ENCODE results near the gene FGD6.

Gene FGD6

DNA sequence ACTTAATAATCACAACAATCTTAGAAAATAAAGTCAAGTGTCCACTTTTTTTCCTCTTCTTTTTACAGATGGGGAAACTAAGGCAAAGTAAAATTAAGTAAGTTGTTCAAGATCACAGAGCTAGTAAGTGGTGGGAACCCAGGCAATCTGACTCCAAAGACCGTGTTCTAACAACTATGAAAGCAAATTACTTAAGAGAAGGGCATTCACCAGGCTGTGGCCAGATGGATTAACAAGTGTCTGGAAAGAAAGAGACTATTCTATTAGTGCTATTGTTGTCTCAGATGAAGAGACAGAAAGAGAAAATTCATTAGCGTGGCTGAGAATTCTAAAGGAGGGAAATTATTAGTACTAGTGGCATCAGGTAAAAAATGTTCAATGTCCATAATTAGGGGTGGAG, 48.5 kb downstream of the FGD6 start:
- Histone ChIP-seq H3K4me3 (no peak overlapping the region), H3K27ac (peak overlapping the region in 1 of 11 experiments; percentile 78; a peak in 1 of 22 replicates), H3K27me3 (no peaks in the 10 kb centered on the region), H3K9ac (no peak overlapping the region), H3K36me3 (peaks cover 0 to 33% (median 6%) of the 10 kb centered on the region in 11 experiments; a peak in 7 of 22 replicates), H3K4me2 (peak overlapping the region in 2 of 11 experiments; percentile 66 to 72; a peak in 4 of 22 replicates), H3K9me3 (replicated peaks in 1 of 11) (no peaks in the 10 kb centered on the region), H4K20me1 (no peaks in the 10 kb centered on the region), H3K4me1 (peaks cover 0 to 21% (median 6%) of the 10 kb centered on the region in 10 experiments; a peak in 9 of 20 replicates)
- TF ChIP-seq Cebpa-rat (IDR thresholded peaks at IDR 0.05) = no peak

DNA sequence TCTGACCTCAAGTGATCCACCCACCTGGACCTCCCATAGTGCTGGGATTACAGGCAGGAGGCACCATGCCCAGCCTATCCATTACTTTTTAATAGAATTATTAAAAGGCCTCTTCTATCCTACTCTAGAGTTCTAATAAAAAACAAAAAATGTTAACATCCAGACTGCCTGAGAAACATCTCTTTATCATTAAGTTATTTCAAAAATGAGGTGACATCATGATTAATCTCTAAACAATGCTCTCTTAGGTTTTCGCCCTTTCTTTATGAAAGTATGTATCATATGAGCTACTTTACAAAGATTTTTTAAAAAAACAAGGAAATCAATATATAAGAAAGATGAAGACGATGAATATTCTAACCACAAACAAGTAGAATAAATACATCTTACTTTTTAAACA, 52.6 kb downstream of the FGD6 start:
- H3K27ac ChIP-seq = no peak overlapping the region
- peaks cover 0 to 10% (median 4%) of the 10 kb centered on the region in 10 experiments; a peak in 9 of 20 replicates for H3K4me1 ChIP-seq
- H3K9ac ChIP-seq = no peak overlapping the region
- TF ChIP-seq Cebpa-rat (IDR thresholded peaks at IDR 0.05) = no peak
- peaks cover 0 to 11% (median 0%) of the 10 kb centered on the region in 11 experiments; a peak in 5 of 22 replicates for H3K36me3 ChIP-seq
- no peaks in the 10 kb centered on the region for H3K9me3 ChIP-seq (replicated peaks in 1 of 11)
- no peaks in the 10 kb centered on the region for H4K20me1 ChIP-seq
- H3K4me3 ChIP-seq = no peak overlapping the region
- H3K27me3 ChIP-seq = no peaks in the 10 kb centered on the region
- H3K4me2 ChIP-seq = no peak overlapping the region

DNA sequence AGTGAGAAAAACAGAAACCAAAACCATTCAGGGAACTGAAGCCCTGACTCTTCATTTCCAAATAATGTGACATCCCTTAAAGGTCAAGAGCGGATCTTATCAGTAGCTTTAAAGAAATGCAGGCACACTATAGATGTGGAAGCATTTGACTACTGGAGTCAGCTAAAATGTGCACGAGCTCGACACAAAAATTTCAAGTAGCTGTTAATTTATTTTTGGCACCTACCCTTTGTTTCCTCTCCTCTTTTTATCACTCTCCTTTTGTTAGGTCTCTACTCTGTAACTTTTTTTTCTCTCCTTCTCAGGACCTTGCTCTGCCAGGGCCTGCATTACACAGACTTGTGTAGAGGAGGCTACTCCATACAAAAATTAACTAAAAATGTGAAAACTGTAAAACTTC, 58.3 kb downstream of the FGD6 start:
- TF ChIP-seq Cebpa-rat (IDR thresholded peaks at IDR 0.05) = no peak
- H3K4me3 ChIP-seq = no peak overlapping the region
- no peak overlapping the region; a peak in 1 of 22 replicates for H3K9ac ChIP-seq
- H3K36me3 ChIP-seq = peaks cover 0 to 9% (median 0%) of the 10 kb centered on the region in 11 experiments; a peak in 6 of 22 replicates
- peaks cover 0 to 6% (median 0%) of the 10 kb centered on the region in 10 experiments; a peak in 3 of 20 replicates for H3K4me1 ChIP-seq
- no peaks in the 10 kb centered on the region for H3K27me3 ChIP-seq
- H3K4me2 ChIP-seq = 0 out of 22 replicates have a peak overlapping the region, but pooled peaks of 1 of the 11 experiments have one; percentile 19
- H3K27ac ChIP-seq = no peak overlapping the region
- no peaks in the 10 kb centered on the region for H4K20me1 ChIP-seq
- peaks cover 3 to 20% (median 10%) of the 10 kb centered on the region in 11 experiments; a peak in 13 of 22 replicates for H3K9me3 ChIP-seq (replicated peaks in 1 of 11)

DNA sequence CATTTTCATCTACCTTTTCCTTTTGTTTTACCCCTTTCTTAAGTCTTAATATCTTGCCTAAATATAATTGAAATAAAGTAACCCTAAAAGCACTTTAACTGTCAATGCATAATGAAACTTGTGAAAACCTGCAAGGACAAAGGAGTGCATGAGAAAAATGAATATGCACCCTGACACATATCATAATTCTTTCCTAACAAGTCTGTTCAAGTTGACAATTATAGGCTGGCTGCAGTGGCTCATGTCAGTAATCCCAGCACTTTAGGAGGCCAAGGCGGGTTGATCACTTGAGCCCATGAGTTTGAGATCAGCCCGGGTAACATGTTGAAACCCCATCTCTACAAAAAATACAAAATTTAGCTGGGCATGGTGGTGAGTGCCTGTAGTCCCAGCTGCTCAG, 65.4 kb downstream of the FGD6 start:
- Histone ChIP-seq H3K9ac (no peak overlapping the region), H3K9me3 (replicated peaks in 1 of 11) (peaks cover 2 to 8% (median 5%) of the 10 kb centered on the region in 11 experiments; a peak in 11 of 22 replicates), H3K36me3 (peaks cover 0 to 49% (median 4%) of the 10 kb centered on the region in 11 experiments; a peak in 6 of 22 replicates), H3K4me1 (no peaks in the 10 kb centered on the region), H3K4me2 (no peak overlapping the region), H4K20me1 (no peaks in the 10 kb centered on the region), H3K27ac (no peak overlapping the region), H3K27me3 (no peaks in the 10 kb centered on the region), H3K4me3 (no peak overlapping the region)
- no peak for TF ChIP-seq Cebpa-rat (IDR thresholded peaks at IDR 0.05)

DNA sequence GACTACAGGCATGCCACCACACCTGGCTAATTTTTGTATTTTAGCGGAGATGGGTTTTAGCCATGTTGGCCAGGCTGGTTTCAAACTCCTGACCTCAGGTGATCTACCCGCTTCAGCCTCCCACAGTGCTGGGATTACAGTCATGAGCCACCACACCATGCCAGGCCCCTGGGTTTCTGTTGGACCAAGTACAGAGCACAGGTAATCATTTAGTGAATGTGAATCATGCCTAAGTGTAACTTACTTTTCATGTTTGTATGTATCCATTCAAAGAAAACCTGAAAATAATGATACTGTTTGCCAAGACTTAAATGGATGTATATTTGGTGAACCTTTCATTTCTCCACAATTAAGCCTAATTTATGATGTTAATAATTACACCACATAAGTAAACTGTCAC, 65.9 kb downstream of the FGD6 start:
- Histone ChIP-seq H3K4me1 (no peaks in the 10 kb centered on the region), H3K27ac (no peak overlapping the region), H3K4me3 (no peak overlapping the region), H3K36me3 (peaks cover 0 to 46% (median 4%) of the 10 kb centered on the region in 11 experiments; a peak in 6 of 22 replicates), H3K4me2 (no peak overlapping the region), H3K27me3 (no peaks in the 10 kb centered on the region), H3K9ac (no peak overlapping the region), H3K9me3 (replicated peaks in 1 of 11) (peaks cover 0 to 4% (median 3%) of the 10 kb centered on the region in 11 experiments; a peak in 8 of 22 replicates), H4K20me1 (no peaks in the 10 kb centered on the region)
- no peak for TF ChIP-seq Cebpa-rat (IDR thresholded peaks at IDR 0.05)

DNA sequence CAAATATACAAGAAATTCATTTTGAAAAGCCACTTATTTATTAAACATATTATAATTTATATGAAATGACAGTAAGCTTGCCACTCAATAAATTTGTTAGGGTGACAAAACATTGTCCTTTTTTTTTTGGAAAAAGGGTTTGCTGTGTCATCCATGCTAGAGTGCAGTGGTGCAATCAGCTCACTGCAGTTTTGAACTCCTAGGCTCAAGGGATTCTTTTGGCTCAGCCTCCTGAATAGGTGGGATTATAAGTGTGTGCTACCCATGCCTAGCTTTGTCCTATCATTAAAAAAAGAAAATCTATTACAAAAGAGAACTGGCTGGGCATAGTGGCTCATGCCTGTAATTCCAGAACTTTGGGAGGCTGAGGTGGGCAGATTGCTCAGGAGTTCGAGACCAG, 66.8 kb downstream of the FGD6 start:
- no peak overlapping the region for H3K9ac ChIP-seq
- no peaks in the 10 kb centered on the region for H3K9me3 ChIP-seq (replicated peaks in 1 of 11)
- H3K4me1 ChIP-seq = no peaks in the 10 kb centered on the region
- peaks cover 0 to 54% (median 4%) of the 10 kb centered on the region in 11 experiments; a peak in 7 of 22 replicates for H3K36me3 ChIP-seq
- H4K20me1 ChIP-seq = no peaks in the 10 kb centered on the region
- H3K4me2 ChIP-seq = no peak overlapping the region
- no peak overlapping the region for H3K4me3 ChIP-seq
- no peaks in the 10 kb centered on the region for H3K27me3 ChIP-seq
- H3K27ac ChIP-seq = no peak overlapping the region
- TF ChIP-seq Cebpa-rat (IDR thresholded peaks at IDR 0.05) = no peak

DNA sequence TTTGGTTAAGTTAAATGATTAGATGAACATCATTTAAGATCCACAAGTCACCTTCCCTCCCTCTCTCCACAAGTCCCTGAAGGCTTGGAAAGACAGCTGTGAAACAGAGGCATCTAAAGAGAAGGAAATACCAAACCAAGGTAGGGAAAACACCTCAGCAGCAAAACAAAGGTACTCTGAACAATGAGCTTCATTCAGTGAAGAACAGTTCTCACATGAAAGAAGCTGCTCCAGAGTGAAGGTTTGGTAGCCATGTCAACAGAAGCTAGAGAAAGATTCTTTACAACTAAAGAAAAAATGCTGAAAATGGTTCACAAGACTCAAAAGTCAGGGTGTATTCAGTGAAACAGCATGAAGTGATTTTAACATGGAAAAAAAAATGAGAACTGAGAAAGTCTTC, 69.4 kb downstream of the FGD6 start:
- no peaks in the 10 kb centered on the region for H3K9me3 ChIP-seq (replicated peaks in 1 of 11)
- no peak overlapping the region for H3K9ac ChIP-seq
- peaks cover 0 to 47% (median under 1%) of the 10 kb centered on the region in 11 experiments; a peak in 7 of 22 replicates for H3K36me3 ChIP-seq
- no peak overlapping the region for H3K27ac ChIP-seq
- H3K27me3 ChIP-seq = no peaks in the 10 kb centered on the region
- H4K20me1 ChIP-seq = no peaks in the 10 kb centered on the region
- no peak overlapping the region for H3K4me3 ChIP-seq
- no peak for TF ChIP-seq Cebpa-rat (IDR thresholded peaks at IDR 0.05)
- no peaks in the 10 kb centered on the region for H3K4me1 ChIP-seq
- no peak overlapping the region for H3K4me2 ChIP-seq

DNA sequence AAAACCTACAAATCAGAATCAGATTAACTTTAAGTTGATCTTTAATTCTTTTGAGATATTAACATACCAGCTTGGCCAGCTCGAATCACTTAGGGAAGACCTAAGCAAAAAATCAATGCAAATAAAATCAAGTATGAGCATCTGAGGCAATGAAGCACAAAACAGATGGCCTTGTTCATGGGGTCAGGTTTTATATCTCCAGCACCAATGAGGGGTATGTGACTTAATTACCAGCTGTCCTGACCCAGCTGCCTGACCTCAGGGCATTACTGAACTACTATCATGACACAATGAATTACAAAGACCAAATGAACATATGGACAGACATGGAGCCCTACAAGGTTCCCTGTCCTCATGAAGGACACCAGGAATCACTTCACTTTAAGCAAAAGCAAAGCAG, 70.5 kb downstream of the FGD6 start:
- Histone ChIP-seq H3K9me3 (replicated peaks in 1 of 11) (no peaks in the 10 kb centered on the region), H3K4me2 (no peak overlapping the region), H3K4me1 (no peaks in the 10 kb centered on the region), H3K9ac (no peak overlapping the region), H3K36me3 (peaks cover 0 to 38% (median 0%) of the 10 kb centered on the region in 11 experiments; a peak in 7 of 22 replicates), H4K20me1 (no peaks in the 10 kb centered on the region), H3K27me3 (no peaks in the 10 kb centered on the region), H3K27ac (no peak overlapping the region), H3K4me3 (no peak overlapping the region)
- no peak for TF ChIP-seq Cebpa-rat (IDR thresholded peaks at IDR 0.05)

DNA sequence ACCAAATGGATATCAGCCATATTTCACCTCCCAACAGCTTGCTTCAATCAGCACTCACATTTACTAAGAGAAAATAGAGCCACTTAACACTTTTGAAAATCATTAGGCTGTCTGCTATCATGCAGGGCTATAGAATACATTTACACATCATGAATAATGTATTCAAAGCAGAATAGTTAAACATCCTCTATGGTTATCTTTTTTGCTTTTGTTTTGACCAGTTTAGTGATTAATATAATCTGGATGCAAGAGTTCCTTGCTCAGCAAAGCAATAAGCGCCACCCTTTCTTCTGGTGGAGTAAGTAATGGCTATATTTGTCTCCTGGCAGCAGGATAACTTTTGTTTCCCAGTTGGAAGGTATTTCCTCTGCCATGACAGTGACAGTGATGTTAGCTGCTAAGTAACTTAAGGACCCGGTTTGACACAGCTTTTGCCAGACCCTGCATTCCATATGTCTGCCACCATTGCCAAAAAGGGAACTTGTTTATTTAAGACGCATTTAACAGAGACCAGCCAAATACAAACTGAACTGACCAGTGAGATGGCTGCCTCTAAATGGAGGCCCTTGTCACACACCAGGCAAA, 73.6 kb downstream of the FGD6 start:
- Histone ChIP-seq H4K20me1 (no peaks in the 10 kb centered on the region), H3K9ac (no peak overlapping the region), H3K9me3 (replicated peaks in 1 of 11) (no peaks in the 10 kb centered on the region), H3K4me2 (no peak overlapping the region), H3K27ac (no peak overlapping the region), H3K4me3 (no peak overlapping the region), H3K36me3 (peaks cover 0 to 37% (median 0%) of the 10 kb centered on the region in 11 experiments; a peak in 4 of 22 replicates), H3K4me1 (no peaks in the 10 kb centered on the region), H3K27me3 (no peaks in the 10 kb centered on the region)
- TF ChIP-seq Cebpa-rat (IDR thresholded peaks at IDR 0.05) = no peak

Data from BLaER1 treated with 17β-estradiol and CSF1 and Interleukin-3, amounts not matched to agents 10 nM and 100 nM (cell line).